Measurements from ENCODE around the gene TECPR1.

GRCh38 chr7:98293265-98293664 lies 41.2 kb upstream of the TECPR1 start:
- TF ChIP-seq CTCF (IDR thresholded peaks at IDR 0.05; ENCODE audit: insufficient read depth, low read length, poor library complexity, severe bottlenecking) = no peak
- no peak for TF ChIP-seq EZH2phosphoT487 (conservative IDR thresholded peaks at IDR 0.05; ENCODE audit: low read length)

Data from SU-DHL-6 (cell line).